Body of pancreas (tissue), 4 donors: Measurements from ENCODE around the gene RALB. TPM values are rescaled to one million over a fixed set of nuclear protein-coding genes. Genes with fewer than 3 reads are reported as not detected.
A peak's percentile ranks its signal among the peaks of the same experiment; 100 is the strongest.

Source experiments
- ATAC-seq: fragments of 150-250 bp; one replicate; pipeline ENCODE4 v1.9.1; 2016
- DNase-seq, 4 donors: peaks; one replicate each; pipeline ENCODE4 v3.0.0-alpha.2; 2019
- H3K27ac ChIP-seq, 4 donors: fragments of 200-600 bp; sonication (generic); 1 replicate in 3 of 4; 2 replicates in 1 of 4; pipeline versions ENCODE4 v1.5.1 to v1.6.1; 2016 to 2019; ENCODE audit warnings: mild to moderate bottlenecking in 1 of 4, mixed read lengths in 1 of 4, moderate library complexity in 1 of 4
- H3K27me3 ChIP-seq, 2 donors: fragments of 200-600 bp; sonication (generic); one replicate each; pipeline ENCODE4 v1.6.0; 2016; ENCODE audit warnings: mild to moderate bottlenecking in 1 of 2
- H3K36me3 ChIP-seq, 2 donors: fragments of 200-600 bp; sonication (generic); replicated peaks in 1 of 2; 2 replicates each; pipeline ENCODE4 v1.5.1; 2016; ENCODE audit warnings: low read depth in 2 of 2; ENCODE audit not compliant: insufficient read depth in 1 of 2
- H3K4me1 ChIP-seq: fragments of 200-600 bp; sonication (generic); one replicate; pipeline ENCODE4 v1.6.0; 2016
- H3K4me3 ChIP-seq, 2 donors: fragments of 200-600 bp; sonication (generic); 1 replicate in 1 of 2; 2 replicates in 1 of 2; pipeline ENCODE4 v1.5.1; 2016 to 2019
- H3K9me3 ChIP-seq, 3 donors: fragments of 200-600 bp; sonication (generic); 1 replicate in 2 of 3; 2 replicates in 1 of 3; pipeline ENCODE4 v1.5.1; 2016
- POLR2A ChIP-seq, 3 donors: fragments of 450-650 bp; IDR thresholded peaks; one replicate each; pipeline ENCODE4 v1.6.1; 2016; ENCODE audit warnings: antibody characterized with exemption in 3 of 3, mild to moderate bottlenecking in 2 of 3
- WGBS, 2 donors: methylation state at CpG; one replicate each; pipeline ENCODE4 v1.1.5; 2017; 5-methylcytosine and 5-hydroxymethylcytosine counted together
- intact Hi-C: fragments of 100-400 bp; cut with DNase I; formaldehyde crosslinking; loops from one replicate; pipeline ENCODE4 v1.15.1; 2023
- total RNA-seq, 2 donors: library from RNA; depleted of rRNA; stranded (reverse); fragments of >200 nt; gene quantifications; one replicate each; pipeline ENCODE4 v1.1.0, GENCODE V29; 2016
- TF ChIP-seq, protein P1 (sequence below), 7 experiments: fragments of 450-650 bp in 4 of 7; fragments of 200-600 bp in 3 of 7; sonication (generic) in 3 of 7; IDR thresholded peaks; one replicate each; pipeline ENCODE4 v1.5.1; 2016 to 2019; ENCODE audit warnings: antibody characterized with exemption in 7 of 7

RALB gene
- total RNA-seq, 2 donors from 2014 or later = 17.8 to 21.3 TPM

- Histone ChIP-seq H3K9me3 (no peaks in the 10 kb centered on the region), H3K4me3 (no peak overlapping the region), H3K27ac (no peak overlapping the region), H3K27me3 (no peaks in the 10 kb centered on the region), H3K4me1 (peaks cover 31% of the 10 kb centered on the region), H3K36me3 (no peaks in the 10 kb centered on the region)
- intact Hi-C loops = no loop called here
- DNase-seq = peak in 1 of 4 donors; percentile 21
- WGBS, 2 donors = 77 to 83% methylated on average over 9 of the region's 9 CpGs
- TF ChIP-seq, protein P1, sequence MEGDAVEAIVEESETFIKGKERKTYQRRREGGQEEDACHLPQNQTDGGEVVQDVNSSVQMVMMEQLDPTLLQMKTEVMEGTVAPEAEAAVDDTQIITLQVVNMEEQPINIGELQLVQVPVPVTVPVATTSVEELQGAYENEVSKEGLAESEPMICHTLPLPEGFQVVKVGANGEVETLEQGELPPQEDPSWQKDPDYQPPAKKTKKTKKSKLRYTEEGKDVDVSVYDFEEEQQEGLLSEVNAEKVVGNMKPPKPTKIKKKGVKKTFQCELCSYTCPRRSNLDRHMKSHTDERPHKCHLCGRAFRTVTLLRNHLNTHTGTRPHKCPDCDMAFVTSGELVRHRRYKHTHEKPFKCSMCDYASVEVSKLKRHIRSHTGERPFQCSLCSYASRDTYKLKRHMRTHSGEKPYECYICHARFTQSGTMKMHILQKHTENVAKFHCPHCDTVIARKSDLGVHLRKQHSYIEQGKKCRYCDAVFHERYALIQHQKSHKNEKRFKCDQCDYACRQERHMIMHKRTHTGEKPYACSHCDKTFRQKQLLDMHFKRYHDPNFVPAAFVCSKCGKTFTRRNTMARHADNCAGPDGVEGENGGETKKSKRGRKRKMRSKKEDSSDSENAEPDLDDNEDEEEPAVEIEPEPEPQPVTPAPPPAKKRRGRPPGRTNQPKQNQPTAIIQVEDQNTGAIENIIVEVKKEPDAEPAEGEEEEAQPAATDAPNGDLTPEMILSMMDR (IDR thresholded peaks at IDR 0.05) = no peak
- TF ChIP-seq POLR2A (IDR thresholded peaks at IDR 0.05) = no peak
- ATAC-seq = no peak
These were observed 27.7 kb upstream of the RALB start for GRCh38 chr2:120224735-120225548.

GRCh38 chr2:120225549-120226065 is 27.0 kb upstream of the RALB start:
- ATAC-seq = no peak
- Histone ChIP-seq H3K27me3 (no peaks in the 10 kb centered on the region), H3K27ac (no peak overlapping the region), H3K36me3 (no peaks in the 10 kb centered on the region), H3K9me3 (no peaks in the 10 kb centered on the region), H3K4me3 (no peak overlapping the region), H3K4me1 (peaks cover 31% of the 10 kb centered on the region)
- 71 to 72% methylated on average over 9 of the region's 9 CpGs for WGBS, 2 donors
- TF ChIP-seq, protein P1 (IDR thresholded peaks at IDR 0.05) = no peak
- TF ChIP-seq POLR2A (IDR thresholded peaks at IDR 0.05) = no peak
- DNase-seq = no peak
- intact Hi-C loops = no loop called here

DNA sequence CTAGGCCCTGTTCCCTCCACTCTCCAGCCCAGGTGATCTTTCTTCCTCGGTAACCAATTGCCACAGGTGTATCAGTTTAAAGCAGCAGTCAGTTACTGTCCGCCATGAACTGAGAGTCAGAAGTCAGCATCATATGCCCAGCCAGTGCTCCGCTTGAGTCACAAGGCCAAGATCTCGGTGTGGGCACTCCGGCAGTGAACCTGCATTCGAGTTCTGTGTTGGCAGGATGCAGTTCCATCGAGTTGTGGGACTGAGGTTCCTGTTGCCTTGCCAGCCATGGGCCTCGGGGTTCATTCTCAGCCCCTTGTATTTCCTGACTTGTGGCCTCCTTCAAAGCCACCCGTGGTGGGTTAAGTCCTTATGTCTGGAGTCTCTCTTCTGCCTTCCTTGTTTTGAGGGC is 26.3 kb upstream of the RALB start:
- H3K9me3 ChIP-seq = no peaks in the 10 kb centered on the region
- TF ChIP-seq, protein P1 (IDR thresholded peaks at IDR 0.05) = no peak
- TF ChIP-seq POLR2A (IDR thresholded peaks at IDR 0.05) = no peak
- intact Hi-C loops = no loop called here
- no peak for ATAC-seq
- H3K27me3 ChIP-seq = no peaks in the 10 kb centered on the region
- H3K4me3 ChIP-seq = no peak overlapping the region
- H3K27ac ChIP-seq = no peak overlapping the region
- no peak for DNase-seq
- 83 to 84% methylated on average over 9 of the region's 9 CpGs for WGBS, 2 donors
- peaks cover 24% of the 10 kb centered on the region for H3K4me1 ChIP-seq
- no peaks in the 10 kb centered on the region for H3K36me3 ChIP-seq

GRCh38 chr2:120227111-120227991 is 25.3 kb upstream of the RALB start:
- WGBS, 2 donors = 65 to 76% methylated on average over 11 to 16 of the region's 16 CpGs
- Histone ChIP-seq H3K9me3 (no peaks in the 10 kb centered on the region), H3K4me3 (no peak overlapping the region), H3K36me3 (no peaks in the 10 kb centered on the region), H3K27me3 (no peaks in the 10 kb centered on the region), H3K4me1 (peaks cover 14% of the 10 kb centered on the region), H3K27ac (no peak overlapping the region)
- intact Hi-C loops = no loop called here
- DNase-seq (no peak), ATAC-seq (no peak)
- TF ChIP-seq, protein P1 (IDR thresholded peaks at IDR 0.05) = no peak
- no peak for TF ChIP-seq POLR2A (IDR thresholded peaks at IDR 0.05)
